Activated CD8-positive, alpha-beta memory T cell treated with anti-CD3 and anti-CD28 coated beads for 36 hours (primary cell): Measurements from ENCODE around the gene IGF2. TPM values are rescaled to one million over a fixed set of nuclear protein-coding genes. Genes with fewer than 3 reads are reported as not detected.

Experiments used
- CTCF ChIA-PET: fragments of 350-600 bp; sonication (Branson Sonifier 250); formaldehyde crosslinking; loops from one replicate; lab custom pipeline; 2021; ENCODE audit warnings: antibody characterized with exemption; lab: Charles Lee
- POLR2A ChIA-PET: fragments of 350-600 bp; sonication (Branson Sonifier 250); formaldehyde crosslinking; loops from one replicate; lab custom pipeline; 2021; ENCODE audit warnings: antibody characterized with exemption; lab: Charles Lee
- total RNA-seq, 2 experiments: library from RNA; stranded (reverse); gene quantifications; one replicate each; pipeline ENCODE4 v1.2.3, GENCODE V29; 2021

The IGF2 gene
- total RNA-seq, 2 experiments from 2014 or later: 9.5 to 10.7 TPM

GRCh38 chr11:2157294-2158040 is 18.3 kb upstream of the IGF2 start:
- POLR2A ChIA-PET: no interaction called here
- CTCF ChIA-PET: interaction anchor here (1.7 to 16.3 kb wide), 5 partner anchors 12 to 507 kb away, joined by 3 to 444 read pairs (median 11); no protein-coding TSS in a partner anchor

DNA sequence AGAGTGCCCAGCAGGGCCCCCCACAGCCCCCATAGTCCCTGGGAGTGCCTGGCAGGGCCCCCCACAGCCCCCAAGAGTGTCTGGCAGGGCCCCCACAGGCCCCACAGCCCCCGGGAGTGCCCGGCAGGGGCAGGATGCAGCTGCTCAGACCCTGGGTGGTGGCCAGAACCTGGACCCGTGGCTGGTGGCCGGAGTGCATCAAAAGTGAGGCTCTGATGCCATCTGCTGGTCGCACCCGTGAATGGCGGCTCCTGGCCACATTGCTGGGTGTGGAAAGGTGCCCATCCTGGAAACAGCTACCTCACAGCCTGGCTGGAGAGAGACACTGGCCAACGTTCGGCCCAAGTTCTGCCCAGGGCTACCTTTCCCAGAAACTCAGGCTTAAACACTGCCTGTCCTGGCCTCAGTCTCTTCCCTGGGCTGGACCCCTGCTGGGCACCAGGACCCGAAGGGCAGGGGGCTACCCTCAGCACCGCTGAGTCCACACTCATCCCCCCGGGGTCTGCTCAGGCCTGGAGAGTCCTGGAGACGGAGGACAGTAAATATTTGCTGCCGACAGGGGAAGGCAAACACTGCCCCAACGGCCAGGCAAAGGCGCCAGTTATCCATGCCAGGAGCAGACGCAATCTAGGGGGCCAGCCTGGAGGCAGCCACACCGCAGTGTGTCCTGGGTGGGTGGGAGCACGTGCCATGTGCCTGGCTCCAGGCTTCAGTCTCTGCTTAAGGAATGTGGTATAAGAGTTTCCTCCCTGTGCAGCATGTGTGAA is 17.4 kb upstream of the IGF2 start:
- ChIA-PET CTCF (interaction anchor here (0.6 to 16.3 kb wide), 13 partner anchors 9 to 506 kb away, joined by 3 to 444 read pairs (median 5); no protein-coding TSS in a partner anchor), POLR2A (no interaction called here)

DNA sequence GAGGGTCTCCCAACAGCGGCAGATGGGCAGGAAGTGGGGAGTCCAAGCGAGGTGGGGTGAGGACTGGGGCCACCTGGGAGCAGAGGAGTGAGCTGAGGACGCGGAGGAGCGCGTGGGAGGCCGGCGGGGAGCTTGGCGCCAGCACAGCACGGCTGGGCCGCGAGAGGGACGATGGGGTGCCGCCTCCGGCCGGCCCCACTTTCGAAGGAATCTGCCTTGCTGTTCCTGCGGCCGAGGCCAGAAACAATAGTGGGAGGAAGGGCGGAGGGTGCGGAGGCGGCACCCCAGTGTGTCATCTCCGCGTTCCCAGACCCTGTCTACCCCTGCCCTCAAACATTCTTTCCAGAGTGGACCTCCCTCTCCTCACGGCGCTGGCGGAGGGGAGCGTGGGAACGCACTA is 16.3 kb upstream of the IGF2 start:
- POLR2A ChIA-PET: no interaction called here
- CTCF ChIA-PET: interaction anchor here (1.3 to 16.3 kb wide), 8 partner anchors 8 to 505 kb away, joined by 3 to 444 read pairs (median 10); no protein-coding TSS in a partner anchor

DNA sequence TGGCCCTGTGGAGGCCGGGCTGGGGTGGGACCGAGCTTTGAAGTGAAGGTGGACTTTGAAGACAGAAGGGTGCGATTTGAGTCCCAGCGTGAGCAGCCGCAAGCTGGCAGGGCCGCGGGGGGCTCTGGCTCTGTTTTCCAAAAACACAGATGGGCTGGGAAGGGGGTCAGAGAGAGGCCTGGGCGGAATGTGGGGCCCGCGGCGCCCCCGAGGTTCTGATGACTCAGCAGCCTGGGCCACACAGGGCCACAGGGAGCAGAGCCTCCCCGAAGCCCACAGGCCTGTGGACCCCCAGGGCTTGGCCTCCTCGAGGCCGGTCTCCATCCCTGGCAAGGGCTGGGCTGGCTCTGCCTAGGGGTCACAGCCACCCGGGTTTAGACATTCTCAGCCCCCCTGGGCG is 15.7 kb upstream of the IGF2 start:
- ChIA-PET POLR2A (no interaction called here), CTCF (interaction anchor here (1.3 to 16.3 kb wide), 6 partner anchors 13 to 461 kb away, joined by 3 to 444 read pairs (median 7); no protein-coding TSS in a partner anchor)

- CTCF ChIA-PET: interaction anchor here (0.9 to 16.3 kb wide), 10 partner anchors 11 to 460 kb away, joined by 3 to 444 read pairs (median 3); partner anchors contain the start of gene SYT8
- POLR2A ChIA-PET: no interaction called here
Measured at GRCh38 chr11:2154195-2154585, 15.0 kb upstream of the IGF2 start.

- ChIA-PET POLR2A (no interaction called here), CTCF (interaction anchor here (0.9 to 16.3 kb wide), 13 partner anchors 12 to 460 kb away, joined by 3 to 444 read pairs (median 3); partner anchors contain the start of gene SYT8)
Measured at GRCh38 chr11:2153581-2154194, 14.5 kb upstream of the IGF2 start.

DNA sequence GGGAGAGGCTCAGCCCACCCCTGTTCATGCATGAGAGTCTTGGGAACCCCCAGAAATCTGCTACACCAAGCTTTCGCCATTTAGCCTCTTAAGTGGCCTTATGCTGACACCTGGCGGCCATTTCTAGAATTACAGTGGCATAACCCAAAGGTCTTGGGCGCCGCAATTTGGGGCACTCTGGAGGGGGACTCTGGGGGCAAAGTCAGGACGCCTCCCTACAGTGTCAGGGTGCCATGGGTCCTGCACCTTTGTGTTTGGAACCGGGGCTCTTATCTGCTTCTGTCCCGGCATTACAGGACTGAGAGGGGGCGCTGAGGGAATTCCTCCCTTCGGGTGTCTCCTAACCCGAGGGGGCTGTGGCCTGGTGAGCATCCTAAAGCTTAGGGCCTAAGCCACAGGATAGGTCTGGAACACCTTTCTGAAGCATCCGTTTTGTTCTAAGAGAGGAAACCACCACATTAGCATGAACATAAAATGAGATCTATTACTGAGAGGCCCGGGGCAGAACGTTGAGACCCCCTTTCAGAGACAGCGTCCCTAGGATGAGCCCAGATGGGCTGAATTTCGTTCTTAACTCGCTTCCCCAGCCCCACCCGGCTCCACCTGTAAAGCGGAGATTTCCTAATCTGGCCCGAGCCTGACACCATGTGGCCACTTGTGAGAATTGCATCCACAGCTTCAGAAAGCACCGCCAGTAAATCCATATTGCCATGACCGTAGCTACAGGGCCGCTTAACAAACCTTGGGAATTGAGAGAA is 12.5 kb upstream of the IGF2 start:
- POLR2A ChIA-PET: interaction anchor here (0.7 kb wide), 1 partner anchor 116 kb away, joined by 4 read pairs; no protein-coding TSS in a partner anchor

GRCh38 chr11:2149864-2150847 is 11.0 kb upstream of the IGF2 start:
- POLR2A ChIA-PET: no interaction called here
- CTCF ChIA-PET: interaction anchor here (0.7 to 16.3 kb wide), 33 partner anchors 13 to 497 kb away, joined by 3 to 444 read pairs (median 5); partner anchors contain the start of genes C11orf21, IGF2, SYT8 and TSPAN32

More for the DNA sequence above, 12.5 kb upstream of the IGF2 start:
- CTCF ChIA-PET: interaction anchor here (0.6 to 16.3 kb wide), 49 partner anchors 9 to 499 kb away, joined by 3 to 444 read pairs (median 4); partner anchors contain the start of genes C11orf21, IGF2, INS and SYT8

GRCh38 chr11:2149460-2149859 is 10.3 kb upstream of the IGF2 start:
- CTCF ChIA-PET: interaction anchor here (0.7 to 16.3 kb wide), 11 partner anchors 13 to 456 kb away, joined by 3 to 444 read pairs (median 5); partner anchors contain the start of gene IGF2
- POLR2A ChIA-PET: no interaction called here

DNA sequence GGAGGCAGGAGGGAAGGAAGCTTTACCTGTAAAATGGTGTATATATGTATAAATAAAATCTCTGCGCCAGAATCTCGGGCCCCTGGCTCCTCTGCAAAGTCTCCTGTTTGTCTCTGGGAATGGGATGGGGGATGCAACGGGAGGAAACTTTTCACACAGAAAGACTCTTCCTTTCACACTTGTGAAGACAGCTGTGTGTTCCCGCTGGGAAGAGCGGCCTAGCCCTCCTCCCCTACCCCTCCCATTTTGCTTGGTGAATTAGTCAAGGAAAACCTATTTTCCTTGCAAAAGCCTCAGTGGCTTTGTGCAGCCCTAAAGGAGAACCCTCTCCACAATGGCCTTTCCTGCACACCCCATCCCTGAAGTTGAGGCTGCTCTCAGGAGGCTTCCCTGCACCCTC is 9.4 kb upstream of the IGF2 start:
- POLR2A ChIA-PET: interaction anchor here (1.0 kb wide), 1 partner anchor 114 kb away, joined by 3 read pairs; no protein-coding TSS in a partner anchor
- CTCF ChIA-PET: interaction anchor here (1.4 to 16.3 kb wide), 6 partner anchors 8 to 496 kb away, joined by 3 to 444 read pairs (median 6); partner anchors contain the start of gene IGF2

DNA sequence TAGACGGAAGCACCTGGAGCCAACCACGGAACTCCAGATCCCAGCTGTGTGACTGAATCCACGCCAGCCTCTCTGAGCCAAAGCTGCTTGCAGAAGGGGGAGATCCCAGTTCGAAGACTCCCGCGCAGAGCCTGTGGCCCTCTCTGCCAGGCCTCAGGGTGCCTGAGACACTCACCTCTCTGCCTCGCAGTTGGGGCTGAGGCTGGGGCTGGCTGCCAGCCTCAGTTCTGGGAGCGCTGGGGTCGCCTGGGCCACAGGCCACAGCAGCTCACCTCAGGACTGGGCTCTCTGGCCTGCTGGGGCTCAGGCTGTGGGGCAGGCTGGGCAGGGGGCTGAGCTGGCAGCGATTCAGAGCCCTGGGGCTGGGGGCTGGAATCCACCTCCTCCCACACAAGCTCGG is 8.2 kb upstream of the IGF2 start:
- ChIA-PET CTCF (interaction anchor here (1.4 to 16.3 kb wide), 5 partner anchors 9 to 495 kb away, joined by 3 to 444 read pairs (median 4); no protein-coding TSS in a partner anchor), POLR2A (no interaction called here)

GRCh38 chr11:2146051-2146450 is 6.9 kb upstream of the IGF2 start:
- CTCF ChIA-PET: interaction anchor here (1.4 to 16.3 kb wide), 3 partner anchors 20 to 493 kb away, joined by 3 to 444 read pairs (median 3); no protein-coding TSS in a partner anchor
- POLR2A ChIA-PET: no interaction called here

GRCh38 chr11:2144544-2145248 is 5.5 kb upstream of the IGF2 start:
- ChIA-PET POLR2A (interaction anchor here (0.7 kb wide), 1 partner anchor 9 kb away, joined by 3 read pairs; no protein-coding TSS in a partner anchor), CTCF (interaction anchor here (0.7 to 16.3 kb wide), 2 partner anchors 111 to 294 kb away, joined by 3 to 444 read pairs; no protein-coding TSS in a partner anchor)

DNA sequence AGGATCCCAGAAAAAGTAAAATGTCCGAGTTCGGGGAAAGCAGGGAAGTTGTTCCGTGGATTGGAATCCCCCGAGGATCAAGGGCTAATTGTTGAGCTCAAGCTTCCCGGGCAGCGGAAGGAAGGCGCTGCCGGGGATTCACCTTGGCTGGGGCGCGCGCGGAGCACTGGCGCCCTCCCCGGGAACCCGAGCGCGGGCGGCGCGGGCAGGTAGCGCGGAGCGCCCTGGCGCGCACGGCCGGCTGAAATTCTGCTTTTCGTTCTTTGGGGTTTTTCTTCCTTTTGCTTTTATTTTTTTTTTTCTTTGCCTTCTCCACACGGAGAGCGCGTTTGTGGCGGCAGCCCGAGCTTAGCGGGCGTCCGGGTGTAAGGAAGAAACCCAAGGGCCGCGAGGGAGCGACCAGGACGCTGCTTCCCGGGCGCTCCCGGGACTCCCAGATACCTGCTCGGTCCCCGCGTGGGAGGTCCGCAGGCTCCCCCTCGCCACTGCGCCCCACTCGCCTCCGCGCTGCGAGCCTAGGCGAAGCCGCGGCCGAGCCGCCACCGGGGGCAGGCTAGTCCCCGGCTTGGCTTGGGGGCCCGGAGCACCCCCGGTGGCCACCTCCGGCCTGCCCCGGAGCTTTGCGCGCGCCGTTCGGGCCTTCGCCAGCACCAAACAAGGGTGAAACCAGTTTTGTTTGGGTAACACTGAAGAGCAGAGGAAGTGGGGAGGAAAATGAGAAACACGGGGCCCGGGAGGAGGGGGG is 4.8 kb upstream of the IGF2 start:
- CTCF ChIA-PET: interaction anchor here (0.7 to 16.3 kb wide), 5 partner anchors 8 to 293 kb away, joined by 3 to 444 read pairs (median 3); no protein-coding TSS in a partner anchor
- POLR2A ChIA-PET: interaction anchor here (0.7 kb wide), 1 partner anchor 9 kb away, joined by 3 read pairs; no protein-coding TSS in a partner anchor

DNA sequence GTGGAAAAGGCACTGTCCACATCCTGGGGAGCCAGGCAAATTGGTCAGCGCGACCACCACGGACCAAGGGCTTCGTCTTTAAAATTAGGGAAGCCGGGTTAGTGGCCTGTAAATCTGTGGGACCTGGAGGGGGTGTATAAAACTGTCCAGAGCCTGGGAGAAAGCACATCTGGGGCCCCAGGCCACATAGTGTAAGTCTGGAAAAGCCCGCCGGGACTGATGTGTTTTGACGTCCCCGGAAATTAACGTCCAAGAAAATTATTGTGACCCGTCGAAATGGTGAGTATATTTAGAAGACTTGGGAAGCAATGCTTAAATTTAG is 4.2 kb upstream of the IGF2 start:
- ChIA-PET CTCF (interaction anchor here (0.7 to 16.3 kb wide), 5 partner anchors 8 to 110 kb away, joined by 3 to 444 read pairs (median 7); no protein-coding TSS in a partner anchor), POLR2A (no interaction called here)
